Karpas-422 (cell line): Measurements from ENCODE around the gene INPP5A. TPM values are rescaled to one million over a fixed set of nuclear protein-coding genes. Genes with fewer than 3 reads are reported as not detected.

Experiments used
- DNase-seq: peaks from one replicate; pipeline ENCODE4 v3.0.0-alpha.2; 2015
- H2AFZ ChIP-seq: fragments of 200-600 bp; sonication (generic); 2 replicates; pipeline ENCODE4 v1.6.1; 2014; ENCODE audit warnings: antibody characterized with exemption, low read length, mixed read lengths
- H3K27ac ChIP-seq: fragments of 200-600 bp; sonication (generic); 2 replicates; pipeline ENCODE4 v1.5.1; 2014; ENCODE audit warnings: mild to moderate bottlenecking, low read length, moderate library complexity
- H3K27me3 ChIP-seq: fragments of 200-600 bp; sonication (generic); 2 replicates; pipeline ENCODE4 v1.6.1; 2014; ENCODE audit warnings: low read length, mixed read lengths
- H3K36me3 ChIP-seq: fragments of 200-600 bp; sonication (generic); 2 replicates; pipeline ENCODE4 v1.6.1; 2014; ENCODE audit warnings: low read length, mixed read lengths; ENCODE audit not compliant: insufficient read depth
- H3K4me1 ChIP-seq: fragments of 200-600 bp; sonication (generic); 2 replicates; pipeline ENCODE4 v1.6.1; 2014; ENCODE audit warnings: mild to moderate bottlenecking, low read length, mixed read lengths
- H3K4me2 ChIP-seq: fragments of 200-600 bp; sonication (generic); 2 replicates; pipeline ENCODE4 v1.6.1; 2014; ENCODE audit warnings: low read length, low read depth, mild to moderate bottlenecking; ENCODE audit not compliant: poor library complexity, severe bottlenecking
- H3K4me3 ChIP-seq: fragments of 200-600 bp; sonication (generic); 2 replicates; pipeline ENCODE4 v1.5.1; 2014; ENCODE audit warnings: mild to moderate bottlenecking, antibody characterized with exemption, low read length, mixed read lengths
- H3K79me2 ChIP-seq: fragments of 200-600 bp; sonication (generic); 2 replicates; pipeline ENCODE4 v1.6.1; 2014; ENCODE audit warnings: mild to moderate bottlenecking, low read length, mixed read lengths
- H3K9ac ChIP-seq: fragments of 200-600 bp; sonication (generic); 2 replicates; pipeline ENCODE4 v1.6.0; 2014; ENCODE audit warnings: low read length
- H3K9me2 ChIP-seq: fragments of 200-600 bp; sonication (generic), shearing (Covaris generic); replicated peaks from 2 replicates; pipeline ENCODE4 v1.6.0; 2014; ENCODE audit warnings: mild to moderate bottlenecking, low read length, moderate library complexity; ENCODE audit not compliant: insufficient read depth
- H3K9me3 ChIP-seq: fragments of 300-700, 200-600 bp; sonication (generic); 2 replicates; pipeline ENCODE4 v1.6.1; 2014; ENCODE audit warnings: low read length, mixed read lengths
- H4K20me1 ChIP-seq: fragments of 200-600 bp; sonication (generic); 2 replicates; pipeline ENCODE4 v1.6.1; 2014; ENCODE audit warnings: mild to moderate bottlenecking, antibody characterized with exemption, low read length, low read depth; ENCODE audit not compliant: insufficient read depth
- total RNA-seq: library from RNA; depleted of rRNA; stranded (reverse); fragments of >200 nt; shearing (Covaris generic); gene quantifications from 2 replicates; pipeline ENCODE4 v1.2.3, GENCODE V29; 2014; ENCODE audit warnings: low replicate concordance

INPP5A gene
- total RNA-seq, 1 experiment from 2014 or later = 9.1 TPM

DNA sequence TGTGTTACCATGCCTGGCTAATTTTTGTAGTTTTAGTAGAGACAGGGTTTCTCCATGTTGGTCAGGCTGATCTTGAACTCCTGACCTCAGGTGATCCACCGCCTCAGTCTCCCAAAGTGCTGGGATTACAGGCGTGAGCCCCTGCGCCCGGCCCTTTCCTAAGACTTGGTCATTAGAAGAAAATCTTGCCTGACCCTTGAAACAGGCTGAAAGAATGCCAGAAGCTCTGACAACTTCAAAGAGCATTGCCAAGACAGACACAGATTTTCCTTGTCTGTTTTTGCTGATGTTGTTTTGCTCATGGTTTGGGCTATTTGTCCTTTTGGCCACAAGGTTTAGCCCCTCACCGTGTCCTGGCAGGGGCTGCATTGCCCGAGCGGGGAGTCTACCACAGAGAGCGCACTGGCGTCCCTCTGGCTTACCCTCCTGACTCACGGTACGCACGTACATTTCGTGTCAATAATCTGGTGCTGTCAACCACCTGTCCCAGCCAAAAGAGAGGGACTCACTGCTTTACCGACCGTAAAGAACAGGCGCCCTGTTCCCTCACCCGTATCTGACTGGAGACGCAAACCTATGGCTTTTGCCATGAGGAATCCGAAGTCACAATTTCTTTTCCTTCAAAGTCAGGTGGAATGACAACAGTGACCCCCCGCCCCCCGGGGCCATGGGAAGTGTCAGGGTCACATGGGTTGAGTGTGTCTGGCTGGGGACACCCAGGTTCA is 10.1 kb upstream of the INPP5A start:
- Histone ChIP-seq H3K79me2 (no peaks in the 10 kb centered on the region), H2AFZ (no peak overlapping the region), H3K9me3 (no peaks in the 10 kb centered on the region), H3K9me2 (no peaks in the 10 kb centered on the region), H3K4me2 (no peak overlapping the region), H3K4me1 (peaks cover 20% of the 10 kb centered on the region), H3K9ac (no peak overlapping the region), H3K27me3 (no peaks in the 10 kb centered on the region), H4K20me1 (no peaks in the 10 kb centered on the region), H3K27ac (no peak overlapping the region), H3K4me3 (no peak overlapping the region), H3K36me3 (no peaks in the 10 kb centered on the region)
- DNase-seq = no peak

DNA sequence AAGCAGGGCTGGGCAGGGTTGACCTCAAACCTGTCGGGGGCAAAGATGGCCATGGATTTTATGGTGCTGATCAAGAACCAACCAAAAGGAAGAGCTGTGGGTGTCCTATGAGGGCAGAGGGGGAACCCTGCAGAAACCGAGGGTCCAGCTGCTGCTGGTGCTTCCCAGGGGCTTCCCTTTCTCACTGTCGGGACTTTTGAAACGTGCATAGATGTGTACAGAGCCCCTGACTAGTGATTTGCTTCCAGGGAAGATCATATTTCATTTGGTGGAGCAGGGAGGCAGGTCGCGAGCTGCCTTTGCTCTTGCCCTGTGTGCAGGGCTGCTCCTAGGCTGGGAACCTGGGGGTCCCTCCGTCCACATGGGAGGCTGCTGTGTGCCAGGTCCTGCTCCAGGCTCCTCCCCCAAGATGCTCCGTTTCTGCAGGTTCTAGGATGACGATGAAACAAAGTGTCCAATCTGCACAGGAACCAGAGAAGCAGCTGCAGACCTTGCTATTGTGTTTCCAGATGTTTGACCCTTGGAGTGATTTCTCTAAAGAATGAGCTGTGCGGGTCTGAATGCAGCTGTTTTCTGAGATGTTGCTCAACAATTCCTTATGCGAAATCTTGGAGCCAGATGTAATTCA is 9.4 kb upstream of the INPP5A start:
- Histone ChIP-seq H2AFZ (no peak overlapping the region), H3K4me2 (no peak overlapping the region), H4K20me1 (no peaks in the 10 kb centered on the region), H3K27me3 (no peaks in the 10 kb centered on the region), H3K27ac (no peak overlapping the region), H3K79me2 (no peaks in the 10 kb centered on the region), H3K4me1 (peaks cover 20% of the 10 kb centered on the region), H3K36me3 (no peaks in the 10 kb centered on the region), H3K9me3 (no peaks in the 10 kb centered on the region), H3K9me2 (no peaks in the 10 kb centered on the region), H3K4me3 (no peak overlapping the region), H3K9ac (no peak overlapping the region)
- no peak for DNase-seq

DNA sequence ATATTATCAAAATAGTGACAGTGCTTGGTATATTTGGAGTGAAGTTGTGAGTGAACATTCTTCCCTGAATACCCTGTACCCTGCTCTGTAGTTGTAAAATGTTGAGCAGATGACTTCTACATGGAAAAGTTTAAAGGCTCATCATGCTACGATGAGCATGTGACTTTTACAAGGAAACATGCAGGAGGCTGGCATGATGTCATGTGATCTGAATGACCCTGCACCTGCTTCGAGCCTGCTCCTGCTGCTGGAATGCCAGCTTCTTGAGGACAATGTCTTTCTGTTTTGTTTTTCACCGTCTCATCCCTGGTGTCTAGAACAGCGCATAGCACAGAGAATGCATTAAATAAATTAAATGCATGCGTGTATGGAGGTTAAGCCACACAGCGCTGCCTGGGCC is 5.4 kb upstream of the INPP5A start:
- H3K4me3 ChIP-seq = no peak overlapping the region
- H4K20me1 ChIP-seq = peaks cover 10% of the 10 kb centered on the region; the same call in 1 of the 2 replicates
- no peaks in the 10 kb centered on the region for H3K9me3 ChIP-seq
- H3K79me2 ChIP-seq = no peaks in the 10 kb centered on the region
- no peak overlapping the region for H3K27ac ChIP-seq
- H3K9me2 ChIP-seq = no peaks in the 10 kb centered on the region
- H3K27me3 ChIP-seq = no peaks in the 10 kb centered on the region
- H3K4me1 ChIP-seq = peaks cover 31% of the 10 kb centered on the region
- H2AFZ ChIP-seq = no peak overlapping the region
- no peak overlapping the region for H3K4me2 ChIP-seq
- H3K9ac ChIP-seq = no peak overlapping the region
- no peaks in the 10 kb centered on the region; the same call in 1 of the 2 replicates for H3K36me3 ChIP-seq
- DNase-seq = no peak

DNA sequence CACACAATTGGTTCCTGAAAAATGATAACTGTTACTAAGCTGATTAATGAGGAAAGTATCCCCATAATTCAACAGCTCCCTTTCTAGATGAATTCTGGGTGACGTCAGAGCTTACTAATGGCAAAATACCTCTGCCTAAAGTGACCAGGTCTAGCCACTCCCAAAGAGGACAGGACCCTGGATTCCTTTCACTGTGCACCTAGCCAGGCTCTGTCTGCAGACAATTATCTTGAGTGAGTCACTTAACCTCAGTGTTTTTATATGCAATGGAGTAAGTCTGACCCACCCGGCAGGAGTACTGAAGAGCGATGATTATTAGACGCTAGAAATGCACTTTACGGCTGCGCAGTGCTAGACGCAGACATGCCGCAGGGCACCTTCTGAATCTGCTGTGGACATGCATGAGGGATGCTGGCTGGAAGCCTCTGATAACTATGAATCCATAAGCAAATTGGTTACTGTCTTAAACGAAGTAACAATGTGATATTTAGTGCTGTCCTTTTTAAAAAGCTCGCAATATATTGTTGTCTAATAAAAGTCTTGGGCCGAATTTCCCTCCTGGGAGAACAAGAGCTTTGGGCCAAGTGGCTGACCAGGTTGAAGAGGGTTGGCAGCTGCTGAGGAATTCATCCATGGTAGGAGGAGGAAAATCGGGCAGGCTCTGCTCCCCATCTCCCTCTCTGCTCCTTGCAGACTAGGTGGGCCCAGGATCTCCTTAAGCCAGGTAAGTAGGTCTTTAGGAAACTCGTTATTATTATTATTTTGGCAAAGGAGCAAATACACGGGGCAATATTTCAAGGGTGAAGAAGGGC is 4.6 kb upstream of the INPP5A start:
- no peak overlapping the region for H3K27ac ChIP-seq
- H3K4me3 ChIP-seq = no peak overlapping the region
- H3K36me3 ChIP-seq = no peaks in the 10 kb centered on the region; the same call in 1 of the 2 replicates
- H3K9me3 ChIP-seq = no peaks in the 10 kb centered on the region
- H4K20me1 ChIP-seq = peaks cover 10% of the 10 kb centered on the region; the same call in 1 of the 2 replicates
- no peak for DNase-seq
- H3K4me2 ChIP-seq = no peak overlapping the region
- H2AFZ ChIP-seq = no peak overlapping the region
- no peak overlapping the region for H3K9ac ChIP-seq
- no peaks in the 10 kb centered on the region for H3K27me3 ChIP-seq
- no peaks in the 10 kb centered on the region for H3K9me2 ChIP-seq
- H3K4me1 ChIP-seq = peaks cover 30% of the 10 kb centered on the region
- no peaks in the 10 kb centered on the region for H3K79me2 ChIP-seq

DNA sequence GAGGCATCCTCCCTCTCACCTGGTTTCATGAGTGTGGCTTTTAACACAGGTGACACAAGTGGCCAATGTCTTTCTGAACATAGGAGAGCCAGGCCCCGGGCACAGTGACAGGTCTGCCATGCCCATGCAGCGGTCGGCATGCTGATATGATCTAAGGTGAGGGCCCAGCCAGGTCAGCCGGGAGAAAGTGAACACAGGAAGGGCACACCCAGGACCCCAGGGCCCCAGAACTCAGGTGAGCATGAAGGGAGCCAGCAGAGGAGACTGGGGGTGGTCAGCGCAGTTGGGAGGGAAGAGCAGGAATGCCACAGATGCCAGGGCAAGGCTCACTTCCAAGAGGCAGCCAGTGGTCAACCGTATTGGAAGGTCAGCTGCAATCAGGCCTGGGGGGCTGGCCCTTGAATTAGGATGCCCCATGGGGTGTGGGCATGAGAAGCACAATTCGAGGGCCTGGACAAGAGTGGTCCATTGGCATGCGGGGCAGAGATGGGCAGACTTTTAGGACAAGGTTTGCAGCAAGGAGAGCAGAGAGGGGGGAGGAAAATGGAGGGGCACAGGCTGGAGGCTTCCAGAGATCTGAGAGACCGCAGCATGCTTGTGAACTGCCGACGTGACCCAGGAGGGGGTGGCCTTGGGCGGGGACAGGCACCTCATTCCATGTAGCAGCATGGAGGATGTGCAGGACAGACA is 3.9 kb upstream of the INPP5A start:
- Histone ChIP-seq H3K9me2 (no peaks in the 10 kb centered on the region), H4K20me1 (peaks cover 10% of the 10 kb centered on the region; the same call in 1 of the 2 replicates), H3K4me1 (peaks cover 29% of the 10 kb centered on the region), H3K79me2 (no peaks in the 10 kb centered on the region), H3K4me3 (no peak overlapping the region), H3K9ac (no peak overlapping the region), H3K27ac (no peak overlapping the region), H3K9me3 (no peaks in the 10 kb centered on the region), H3K4me2 (no peak overlapping the region), H3K36me3 (no peaks in the 10 kb centered on the region; the same call in 1 of the 2 replicates), H2AFZ (no peak overlapping the region), H3K27me3 (no peaks in the 10 kb centered on the region)
- DNase-seq = no peak

GRCh38 chr10:132534391-132535064 is 3.1 kb upstream of the INPP5A start:
- Histone ChIP-seq H3K27me3 (no peaks in the 10 kb centered on the region), H3K27ac (no peak overlapping the region), H3K36me3 (no peaks in the 10 kb centered on the region; the same call in 1 of the 2 replicates), H3K9ac (no peak overlapping the region), H3K9me2 (no peaks in the 10 kb centered on the region), H3K4me3 (no peak overlapping the region), H3K79me2 (no peaks in the 10 kb centered on the region), H3K4me2 (no peak overlapping the region), H2AFZ (no peak overlapping the region), H3K4me1 (peaks cover 36% of the 10 kb centered on the region), H4K20me1 (peaks cover 10% of the 10 kb centered on the region; the same call in 1 of the 2 replicates), H3K9me3 (no peaks in the 10 kb centered on the region)
- no peak for DNase-seq

- Histone ChIP-seq H3K9me3 (no peaks in the 10 kb centered on the region), H3K9me2 (no peaks in the 10 kb centered on the region), H3K4me3 (peak overlapping the region; percentile 91; the same call in 1 of the 2 replicates), H3K27ac (no peak overlapping the region), H2AFZ (no peak overlapping the region), H4K20me1 (peaks cover 10% of the 10 kb centered on the region; the same call in 1 of the 2 replicates), H3K9ac (no peak overlapping the region), H3K4me2 (peak overlapping the region; percentile 96), H3K27me3 (no peaks in the 10 kb centered on the region), H3K36me3 (no peaks in the 10 kb centered on the region; the same call in 1 of the 2 replicates), H3K4me1 (peaks cover 41% of the 10 kb centered on the region), H3K79me2 (no peaks in the 10 kb centered on the region)
- no peak for DNase-seq
Observed at GRCh38 chr10:132535065-132535651, 2.4 kb upstream of the INPP5A start.
